ENCODE results near the gene GLI3.

DNA sequence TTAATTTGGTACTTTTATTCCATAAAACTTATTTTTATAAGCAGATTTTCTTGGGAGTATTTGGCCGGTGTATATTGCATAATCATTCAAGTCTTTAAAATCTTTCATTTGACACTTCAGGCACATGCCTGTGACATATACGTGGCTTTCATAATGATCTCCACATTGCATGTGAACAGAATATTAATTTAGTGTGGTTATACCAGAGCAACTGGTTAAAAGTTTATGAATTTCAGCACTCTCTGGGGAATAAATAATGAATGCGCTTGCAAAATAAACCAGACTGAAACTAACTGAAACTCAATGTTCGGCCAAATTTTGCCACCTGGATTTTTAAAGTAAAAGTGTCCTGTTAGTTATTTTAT lies 242.3 kb downstream of the GLI3 start:
- TF ChIP-seq POLR2A (IDR thresholded peaks at IDR 0.05) (no peak), EP300 (IDR thresholded peaks at IDR 0.05) (no peak)
- TF ChIP-seq, protein P1, sequence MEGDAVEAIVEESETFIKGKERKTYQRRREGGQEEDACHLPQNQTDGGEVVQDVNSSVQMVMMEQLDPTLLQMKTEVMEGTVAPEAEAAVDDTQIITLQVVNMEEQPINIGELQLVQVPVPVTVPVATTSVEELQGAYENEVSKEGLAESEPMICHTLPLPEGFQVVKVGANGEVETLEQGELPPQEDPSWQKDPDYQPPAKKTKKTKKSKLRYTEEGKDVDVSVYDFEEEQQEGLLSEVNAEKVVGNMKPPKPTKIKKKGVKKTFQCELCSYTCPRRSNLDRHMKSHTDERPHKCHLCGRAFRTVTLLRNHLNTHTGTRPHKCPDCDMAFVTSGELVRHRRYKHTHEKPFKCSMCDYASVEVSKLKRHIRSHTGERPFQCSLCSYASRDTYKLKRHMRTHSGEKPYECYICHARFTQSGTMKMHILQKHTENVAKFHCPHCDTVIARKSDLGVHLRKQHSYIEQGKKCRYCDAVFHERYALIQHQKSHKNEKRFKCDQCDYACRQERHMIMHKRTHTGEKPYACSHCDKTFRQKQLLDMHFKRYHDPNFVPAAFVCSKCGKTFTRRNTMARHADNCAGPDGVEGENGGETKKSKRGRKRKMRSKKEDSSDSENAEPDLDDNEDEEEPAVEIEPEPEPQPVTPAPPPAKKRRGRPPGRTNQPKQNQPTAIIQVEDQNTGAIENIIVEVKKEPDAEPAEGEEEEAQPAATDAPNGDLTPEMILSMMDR (IDR thresholded peaks at IDR 0.05): no peak

Measured in suprapubic skin (tissue), 3 donors.